ENCODE data around the gene TRRAP.
"Not testable (repeated sequence)": the region's sequence is repeated elsewhere in the genome, so short reads cannot be mapped to it uniquely, and the experiment has no call there.

Gene TRRAP

GRCh38 chr7:98863601-98864000 is 14.7 kb upstream of the TRRAP start:
- DNase-seq = no peak
- in situ Hi-C loops (cut with MboI; ENCODE audit: low pct_unique_long_range_greater_than_20kb, low sequenced_read_pairs) = no loop called here

- in situ Hi-C loops (cut with MboI; ENCODE audit: low pct_unique_long_range_greater_than_20kb, low sequenced_read_pairs) = no loop called here
- no peak for DNase-seq
These were observed 13.4 kb upstream of the TRRAP start for GRCh38 chr7:98864731-98865453.

GRCh38 chr7:98866351-98866750 is 12.0 kb upstream of the TRRAP start:
- no peak for DNase-seq
- in situ Hi-C loops (cut with MboI; ENCODE audit: low pct_unique_long_range_greater_than_20kb, low sequenced_read_pairs) = no loop called here

- in situ Hi-C loops (cut with MboI; ENCODE audit: low pct_unique_long_range_greater_than_20kb, low sequenced_read_pairs) = no loop called here
- no peak for DNase-seq
These were observed 11.6 kb upstream of the TRRAP start for GRCh38 chr7:98866765-98867164.

GRCh38 chr7:98868450-98868849 is 9.9 kb upstream of the TRRAP start:
- in situ Hi-C loops (cut with MboI; ENCODE audit: low pct_unique_long_range_greater_than_20kb, low sequenced_read_pairs) = no loop called here
- DNase-seq = no peak

GRCh38 chr7:98869027-98869596 is 9.2 kb upstream of the TRRAP start:
- in situ Hi-C loops (cut with MboI; ENCODE audit: low pct_unique_long_range_greater_than_20kb, low sequenced_read_pairs) = no loop called here
- no peak for DNase-seq

GRCh38 chr7:98869597-98870120 is 8.7 kb upstream of the TRRAP start, which contains the start of gene TMEM130:
Gene TMEM130, minus strand, starts transcription at chr7:98870014. Its CDS starts 153 bp downstream, at chr7:98869861.
- in situ Hi-C loops (cut with MboI; ENCODE audit: low pct_unique_long_range_greater_than_20kb, low sequenced_read_pairs) = no loop called here
- DNase-seq = no peak

- in situ Hi-C loops (cut with MboI; ENCODE audit: low pct_unique_long_range_greater_than_20kb, low sequenced_read_pairs) = no loop called here
- DNase-seq = peak; percentile 70
These were observed 8.1 kb upstream of the TRRAP start for GRCh38 chr7:98870121-98870651.

- DNase-seq = no peak
- in situ Hi-C loops (cut with MboI; ENCODE audit: low pct_unique_long_range_greater_than_20kb, low sequenced_read_pairs) = no loop called here
These were observed 7.4 kb upstream of the TRRAP start for GRCh38 chr7:98870807-98871491.

- peak; percentile 55 for DNase-seq
- in situ Hi-C loops (cut with MboI; ENCODE audit: low pct_unique_long_range_greater_than_20kb, low sequenced_read_pairs) = no loop called here
These were observed 5.9 kb upstream of the TRRAP start for GRCh38 chr7:98872328-98872924.

GRCh38 chr7:98873610-98874009 is 4.7 kb upstream of the TRRAP start:
- DNase-seq; in situ Hi-C loops (cut with MboI; ENCODE audit: low pct_unique_long_range_greater_than_20kb, low sequenced_read_pairs): not testable (repeated sequence)

- DNase-seq = no peak
- in situ Hi-C loops (cut with MboI; ENCODE audit: low pct_unique_long_range_greater_than_20kb, low sequenced_read_pairs) = no loop called here
These were observed 3.4 kb upstream of the TRRAP start for GRCh38 chr7:98874942-98875341.

- no peak for DNase-seq
- in situ Hi-C loops (cut with MboI; ENCODE audit: low pct_unique_long_range_greater_than_20kb, low sequenced_read_pairs) = no loop called here
These were observed 2.8 kb upstream of the TRRAP start for GRCh38 chr7:98875501-98875900.

GRCh38 chr7:98877146-98877545 is 1.2 kb upstream of the TRRAP start:
- DNase-seq = no peak
- in situ Hi-C loops (cut with MboI; ENCODE audit: low pct_unique_long_range_greater_than_20kb, low sequenced_read_pairs) = no loop called here

- no peak for DNase-seq
- in situ Hi-C loops (cut with MboI; ENCODE audit: low pct_unique_long_range_greater_than_20kb, low sequenced_read_pairs) = no loop called here
These were observed 504 bp upstream of the TRRAP start for GRCh38 chr7:98877692-98878364.

- DNase-seq = peak; percentile 64
- in situ Hi-C loops (cut with MboI; ENCODE audit: low pct_unique_long_range_greater_than_20kb, low sequenced_read_pairs) = no loop called here
These were observed 1.1 kb downstream of the TRRAP start for GRCh38 chr7:98879198-98879978.

- in situ Hi-C loops (cut with MboI; ENCODE audit: low pct_unique_long_range_greater_than_20kb, low sequenced_read_pairs) = no loop called here
- DNase-seq = no peak
These were observed 1.6 kb downstream of the TRRAP start for GRCh38 chr7:98879979-98880315.

- in situ Hi-C loops (cut with MboI; ENCODE audit: low pct_unique_long_range_greater_than_20kb, low sequenced_read_pairs) = no loop called here
- no peak for DNase-seq
These were observed 2.2 kb downstream of the TRRAP start for GRCh38 chr7:98880485-98880884.

All from KBM-7 (cell line).